CD4-positive, alpha-beta T cell (primary cell): Measurements from ENCODE around the gene C19orf33. TPM values are rescaled to one million over a fixed set of nuclear protein-coding genes. Genes with fewer than 3 reads are reported as not detected.

Experiments
- ATAC-seq: fragments of 200-7000 bp; cut with Tn5 transposase; one replicate; pipeline ENCODE4 v1.10.0; 2022; ENCODE audit warnings: mild to moderate bottlenecking; ENCODE audit not compliant: poor library complexity
- CTCF ChIA-PET: fragments of 350-600 bp; sonication (Branson Sonifier 250); formaldehyde crosslinking; loops from one replicate; lab custom pipeline; 2021; ENCODE audit warnings: antibody characterized with exemption, inconsistent platforms; lab: Charles Lee
- POLR2A ChIA-PET: fragments of 350-600 bp; sonication (Branson Sonifier 250); formaldehyde crosslinking; loops from one replicate; lab custom pipeline; 2021; ENCODE audit warnings: antibody characterized with exemption, inconsistent platforms; lab: Charles Lee
- DNase-seq, 14 experiments: peaks; one replicate each; pipeline ENCODE4 v3.0.0-alpha.2; 2013 to 2020; ENCODE audit warnings: mixed read lengths in 2 of 14
- H3K27ac ChIP-seq, 2 donors: one replicate each; pipeline versions ENCODE4 v1.5.1 to v1.7.0; 2013; ENCODE audit warnings: low read length in 2 of 2, low read depth in 1 of 2, mild to moderate bottlenecking in 1 of 2
- H3K27me3 ChIP-seq, 2 experiments: 1 replicate in 1 of 2; 2 replicates in 1 of 2; pipeline versions ENCODE4 v1.6.1 to v1.7.0; 2013; ENCODE audit warnings: low read length in 2 of 2, control low read depth in 1 of 2, mild to moderate bottlenecking in 1 of 2, moderate library complexity in 1 of 2; ENCODE audit not compliant: insufficient read depth in 2 of 2, control insufficient read depth in 1 of 2
- H3K36me3 ChIP-seq: one replicate; pipeline ENCODE4 v1.6.1; 2013; ENCODE audit warnings: low read length, control low read depth; ENCODE audit not compliant: insufficient read depth
- H3K4me1 ChIP-seq: one replicate; pipeline ENCODE4 v1.6.1; 2013; ENCODE audit warnings: low read length, control low read depth; ENCODE audit not compliant: insufficient read depth
- H3K4me3 ChIP-seq: one replicate; pipeline ENCODE4 v1.5.1; 2013; ENCODE audit warnings: mild to moderate bottlenecking, low read length, moderate library complexity
- H3K9me3 ChIP-seq, 2 experiments: 1 replicate in 1 of 2; 2 replicates in 1 of 2; pipeline versions ENCODE4 v1.6.1 to v1.7.0; 2013; ENCODE audit warnings: low read length in 2 of 2, mild to moderate bottlenecking in 2 of 2, control low read depth in 1 of 2, moderate library complexity in 1 of 2; ENCODE audit not compliant: control insufficient read depth in 1 of 2, insufficient read depth in 1 of 2
- H3K27ac Mint-ChIP-seq: one replicate; pipeline ENCODE4 v1.8.0; 2020; ENCODE audit warnings: mixed read lengths
- H3K27me3 Mint-ChIP-seq: one replicate; pipeline ENCODE4 v1.8.0; 2021; ENCODE audit warnings: mixed read lengths
- H3K36me3 Mint-ChIP-seq: one replicate; pipeline ENCODE4 v1.8.0; 2021; ENCODE audit warnings: low read depth, mixed read lengths
- H3K4me1 Mint-ChIP-seq: one replicate; pipeline ENCODE4 v1.8.0; 2021; ENCODE audit warnings: low read depth, mixed read lengths
- H3K4me3 Mint-ChIP-seq: one replicate; pipeline ENCODE4 v1.8.0; 2020; ENCODE audit warnings: mild to moderate bottlenecking, mixed read lengths
- H3K9me3 Mint-ChIP-seq: one replicate; pipeline ENCODE4 v1.8.0; 2020; ENCODE audit warnings: mixed read lengths
- CTCF ChIP-seq: fragments of 200-600 bp; IDR thresholded peaks from one replicate; pipeline ENCODE4 v1.8.0; 2022; ENCODE audit warnings: antibody characterized with exemption, mild to moderate bottlenecking
- intact Hi-C, 2 experiments: fragments of 100-400 bp; cut with DNase I in 1 of 2; cut with micrococcal nuclease in 1 of 2; formaldehyde crosslinking; loops; one replicate each; pipeline versions ENCODE4 v1.15.1 to v1.9.0; 2023 to 2025; cut with DNase I, micrococcal nuclease
- total RNA-seq, 174 experiments: library from RNA in 2 of 174; stranded (reverse) in 2 of 174; gene quantifications; one replicate each; pipeline ENCODE4 v1.2.3 and lab custom pipeline; 2021 to 2026

Gene C19orf33
- total RNA-seq, 2 experiments from 2014 or later, result not detected

DNA sequence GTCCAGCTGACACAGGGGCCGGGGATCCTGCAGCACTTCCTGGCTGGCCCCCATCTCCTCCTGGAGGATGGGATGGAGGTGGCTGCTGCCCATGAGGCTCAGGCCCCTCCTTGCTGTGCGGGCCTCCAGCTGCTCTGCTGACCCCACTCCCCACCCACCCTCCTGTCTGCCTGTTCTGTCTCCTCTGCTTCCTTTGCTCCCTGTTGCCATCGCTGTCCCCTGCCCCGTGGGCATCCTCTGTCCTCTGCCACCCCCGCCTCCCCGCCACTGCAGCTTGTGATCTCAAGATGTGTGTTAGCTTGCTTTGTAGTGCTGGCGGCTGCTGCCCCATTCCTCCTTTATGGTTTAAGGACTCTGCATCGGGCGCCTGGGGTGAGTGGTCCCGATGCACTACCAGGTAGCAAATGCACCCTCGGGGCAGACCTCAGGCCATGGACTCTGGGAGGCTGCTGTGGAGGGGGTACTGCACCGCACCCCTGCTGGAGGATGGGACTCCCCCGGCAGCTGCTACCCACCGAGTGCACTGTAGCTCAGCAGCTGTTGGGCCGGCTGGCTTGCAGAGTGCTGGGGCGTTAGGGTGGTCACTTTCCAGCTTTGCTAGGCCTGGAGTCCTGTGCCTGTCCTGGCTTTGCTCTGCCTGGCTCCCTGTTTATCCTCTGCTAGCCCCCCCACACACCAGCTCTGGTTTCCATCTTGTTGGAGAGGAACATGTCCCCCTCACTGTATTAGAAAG is 15.8 kb upstream of the C19orf33 start:
- H3K4me1 ChIP-seq, result no peaks in the 10 kb centered on the region
- H3K27ac Mint-ChIP-seq, result no peak overlapping the region
- no peak overlapping the region for H3K4me3 Mint-ChIP-seq
- no peak overlapping the region for H3K4me3 ChIP-seq
- no peak for DNase-seq
- intact Hi-C loops, result no loop called here
- no peaks in the 10 kb centered on the region for H3K9me3 ChIP-seq
- peaks cover 28% of the 10 kb centered on the region for H3K36me3 ChIP-seq
- peaks cover 63% of the 10 kb centered on the region for H3K36me3 Mint-ChIP-seq
- POLR2A ChIA-PET, result interaction anchor here (1.3 kb wide), 1 partner anchor 24 kb away, joined by 3 read pairs; no protein-coding TSS in a partner anchor
- no peaks in the 10 kb centered on the region for H3K27me3 Mint-ChIP-seq
- ATAC-seq, result no peak
- CTCF ChIA-PET, result no interaction called here
- H3K27ac ChIP-seq, result no peak overlapping the region
- H3K27me3 ChIP-seq, result no peaks in the 10 kb centered on the region
- TF ChIP-seq CTCF, result no peak
- H3K4me1 Mint-ChIP-seq, result no peaks in the 10 kb centered on the region
- H3K9me3 Mint-ChIP-seq, result no peaks in the 10 kb centered on the region

DNA sequence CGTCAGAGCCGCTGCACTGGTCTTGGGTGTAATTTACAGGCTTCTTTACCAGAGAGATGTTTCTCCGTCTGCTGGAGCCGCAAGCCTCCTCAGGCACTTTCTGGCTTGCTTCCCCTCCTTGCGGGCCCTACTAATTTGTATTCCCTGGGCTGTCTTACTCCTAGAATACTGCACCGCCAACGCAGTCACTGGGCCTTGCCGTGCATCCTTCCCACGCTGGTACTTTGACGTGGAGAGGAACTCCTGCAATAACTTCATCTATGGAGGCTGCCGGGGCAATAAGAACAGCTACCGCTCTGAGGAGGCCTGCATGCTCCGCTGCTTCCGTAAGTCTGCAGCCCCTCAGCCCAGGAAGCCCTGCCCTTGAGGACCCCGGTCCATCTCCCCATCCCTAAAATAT is 14.1 kb upstream of the C19orf33 start:
- intact Hi-C loops, result no loop called here
- H3K36me3 ChIP-seq, result peaks cover 28% of the 10 kb centered on the region

GRCh38 chr19:38290631-38291147 is 13.4 kb upstream of the C19orf33 start:
- H3K27ac Mint-ChIP-seq, result no peak overlapping the region
- Histone ChIP-seq H3K9me3 (no peaks in the 10 kb centered on the region), H3K4me3 (no peak overlapping the region), H3K27me3 (no peaks in the 10 kb centered on the region), H3K27ac (no peak overlapping the region), H3K36me3 (peaks cover 28% of the 10 kb centered on the region), H3K4me1 (no peaks in the 10 kb centered on the region)
- no peaks in the 10 kb centered on the region for H3K9me3 Mint-ChIP-seq
- H3K36me3 Mint-ChIP-seq, result peaks cover 56% of the 10 kb centered on the region
- H3K4me1 Mint-ChIP-seq, result no peaks in the 10 kb centered on the region
- H3K4me3 Mint-ChIP-seq, result no peak overlapping the region
- ChIA-PET CTCF (no interaction called here), POLR2A (no interaction called here)
- DNase-seq, result no peak
- no peaks in the 10 kb centered on the region for H3K27me3 Mint-ChIP-seq
- TF ChIP-seq CTCF, result no peak
- ATAC-seq, result no peak
- intact Hi-C loops, result no loop called here

More for the DNA sequence above, 14.1 kb upstream of the C19orf33 start:
- ChIA-PET POLR2A (no interaction called here), CTCF (no interaction called here)
- H3K27me3 ChIP-seq, result no peaks in the 10 kb centered on the region
- Mint-ChIP-seq H3K27me3 (no peaks in the 10 kb centered on the region), H3K27ac (no peak overlapping the region), H3K4me1 (no peaks in the 10 kb centered on the region), H3K4me3 (no peak overlapping the region), H3K36me3 (peaks cover 64% of the 10 kb centered on the region), H3K9me3 (no peaks in the 10 kb centered on the region)
- ATAC-seq, result no peak
- TF ChIP-seq CTCF, result no peak
- no peak overlapping the region for H3K27ac ChIP-seq
- no peak overlapping the region for H3K4me3 ChIP-seq
- no peaks in the 10 kb centered on the region for H3K4me1 ChIP-seq
- H3K9me3 ChIP-seq, result no peaks in the 10 kb centered on the region
- no peak for DNase-seq
